ENCODE data around the gene ANAPC7. TPM values are rescaled to one million over a fixed set of nuclear protein-coding genes. Genes with fewer than 3 reads are reported as not detected.
"Not testable (repeated sequence)": the region's sequence is repeated elsewhere in the genome, so short reads cannot be mapped to it uniquely, and the experiment has no call there.

The ANAPC7 gene
- total and polyA plus RNA-seq, 3 experiments from 2014 or later: 26.9 to 67.1 (median 66.7) TPM

DNA sequence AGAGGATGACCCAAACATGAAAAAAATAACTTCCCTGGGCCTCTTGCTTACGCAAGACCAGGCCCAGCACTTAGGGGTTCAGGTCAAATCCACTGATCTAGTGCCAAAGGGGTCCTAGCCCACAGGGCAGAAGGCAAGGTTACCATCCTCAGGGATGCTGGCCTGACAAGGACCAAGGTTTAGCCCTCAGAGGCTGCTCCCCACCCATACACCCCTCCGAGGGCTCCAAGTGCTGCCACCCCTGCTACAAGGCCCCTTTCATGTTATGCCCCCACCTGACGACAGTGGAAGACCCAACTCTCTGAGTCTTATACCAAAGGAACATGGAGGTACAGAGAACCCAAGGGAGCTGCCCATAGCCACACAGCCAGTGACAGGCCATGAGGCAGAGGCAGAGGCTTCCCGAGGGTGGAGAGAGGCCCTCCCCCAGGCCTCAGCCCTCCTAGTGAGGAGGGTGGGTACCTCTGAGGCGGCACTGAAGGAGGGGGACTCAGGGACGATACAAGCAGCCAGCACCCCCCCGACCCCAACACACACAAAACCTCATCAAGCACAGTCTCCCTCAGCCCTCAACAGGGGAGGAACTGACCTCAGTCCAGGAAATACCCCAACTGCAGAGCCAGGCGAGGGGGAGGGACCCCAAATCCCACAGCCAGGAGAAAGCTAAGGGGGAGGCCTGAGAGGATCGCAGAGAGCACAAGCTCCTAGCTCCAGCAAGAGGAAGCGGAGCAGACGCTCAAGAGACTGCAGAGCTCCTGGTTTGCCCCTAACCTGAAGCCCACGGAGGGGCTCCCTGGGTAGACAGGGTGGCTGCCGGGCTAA is 37.0 kb downstream of the ANAPC7 start:
- H3K4me1 Mint-ChIP-seq: peaks cover 0 to 1% (median 1%) of the 10 kb centered on the region in 3 donors
- H3K27me3 Mint-ChIP-seq: no peaks in the 10 kb centered on the region
- Histone ChIP-seq H3K36me3 (ENCODE audit: insufficient read depth, low read length) (no peaks in the 10 kb centered on the region), H3K27me3 (ENCODE audit: insufficient read depth, low read length, poor library complexity, severe bottlenecking) (no peaks in the 10 kb centered on the region), H3K27ac (ENCODE audit: low read depth, low read length) (no peak overlapping the region), H3K4me1 (ENCODE audit: insufficient read depth, low read length) (no peaks in the 10 kb centered on the region), H3K9me3 (ENCODE audit: low read length) (no peaks in the 10 kb centered on the region), H3K4me3 (ENCODE audit: low read length) (no peak overlapping the region)
- POLR2A ChIA-PET: no interaction called here
- peaks cover 0 to 2% (median 0%) of the 10 kb centered on the region in 3 donors for H3K36me3 Mint-ChIP-seq
- peak overlapping the region in 1 of 8 donors; percentile 50 for H3K27ac Mint-ChIP-seq
- H3K9me3 Mint-ChIP-seq: no peaks in the 10 kb centered on the region
- CTCF ChIA-PET: interaction anchor here (1.0 kb wide), 1 partner anchor 65 kb away, joined by 3 read pairs; no protein-coding TSS in a partner anchor
- DNase-seq: no peak
- H3K4me3 Mint-ChIP-seq: no peak overlapping the region

DNA sequence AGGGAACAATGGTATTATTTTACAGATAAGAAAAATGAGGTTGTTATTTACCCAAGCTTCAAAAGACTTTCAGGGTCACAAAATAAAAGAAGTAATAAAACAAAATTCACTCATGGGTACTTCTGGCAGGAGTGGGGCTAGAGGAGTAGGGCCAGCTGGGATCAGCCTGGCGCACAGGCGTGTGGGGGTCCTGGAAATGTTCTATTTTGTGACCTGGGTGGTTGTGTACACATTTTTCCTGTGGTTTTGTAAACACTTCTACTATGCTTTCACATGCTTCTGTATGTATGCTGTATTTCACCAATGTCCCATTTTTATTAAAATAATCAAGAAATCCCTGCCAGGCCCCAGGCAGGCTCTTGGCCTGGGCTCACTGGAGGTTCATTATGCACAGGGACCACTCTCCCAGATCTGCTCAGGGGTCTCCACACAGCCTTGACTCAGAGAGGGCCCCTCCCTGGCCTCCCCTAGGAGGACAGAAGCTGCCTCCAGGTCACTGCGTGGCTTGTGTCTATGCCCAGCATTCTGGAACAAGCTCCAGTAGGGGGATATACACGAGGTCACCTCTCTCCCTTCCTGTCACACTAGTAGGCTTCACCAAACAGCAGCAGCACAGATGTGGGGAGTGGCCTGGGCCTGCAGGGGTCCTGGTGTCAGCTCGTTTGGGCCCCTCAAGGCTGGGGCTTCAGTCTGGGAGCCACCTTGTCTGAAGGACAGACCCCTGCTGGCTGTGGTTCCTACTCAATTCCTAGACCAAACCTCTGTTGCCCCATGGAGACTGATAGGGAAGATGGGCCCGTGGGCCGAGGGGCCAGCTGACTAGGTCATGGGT is 37.8 kb downstream of the ANAPC7 start:
- Mint-ChIP-seq H3K9me3 (no peaks in the 10 kb centered on the region), H3K4me1 (no peaks in the 10 kb centered on the region), H3K36me3 (no peaks in the 10 kb centered on the region), H3K4me3 (no peak overlapping the region), H3K27ac (peak overlapping the region in 2 of 8 donors; percentile 9 to 17), H3K27me3 (no peaks in the 10 kb centered on the region)
- ChIA-PET POLR2A (no interaction called here), CTCF (no interaction called here)
- no peaks in the 10 kb centered on the region for H3K36me3 ChIP-seq (ENCODE audit: insufficient read depth, low read length)
- no peaks in the 10 kb centered on the region for H3K9me3 ChIP-seq (ENCODE audit: low read length)
- H3K4me1 ChIP-seq (ENCODE audit: insufficient read depth, low read length): no peaks in the 10 kb centered on the region
- H3K4me3 ChIP-seq (ENCODE audit: low read length): no peak overlapping the region
- no peaks in the 10 kb centered on the region for H3K27me3 ChIP-seq (ENCODE audit: insufficient read depth, low read length, poor library complexity, severe bottlenecking)
- DNase-seq: no peak
- no peak overlapping the region for H3K27ac ChIP-seq (ENCODE audit: low read depth, low read length)

DNA sequence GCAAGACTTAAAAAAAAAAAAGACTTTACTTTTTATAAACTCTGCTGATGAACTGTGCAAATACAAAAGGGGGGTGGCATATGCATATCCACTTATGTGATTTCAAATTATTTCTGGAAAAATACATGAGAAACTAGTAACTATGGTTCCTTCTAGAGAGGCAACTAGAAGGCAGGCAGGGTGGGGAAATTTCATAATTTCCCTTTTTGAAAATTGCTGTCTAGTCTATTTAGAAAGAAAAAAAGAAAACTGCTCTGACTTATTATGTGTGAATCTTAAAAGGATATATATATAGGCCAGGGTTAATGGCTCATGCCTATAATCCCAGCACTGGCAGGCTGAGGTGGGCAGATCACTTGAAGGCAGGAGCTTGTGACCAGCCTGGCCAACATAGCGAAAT is 42.3 kb downstream of the ANAPC7 start:
- CTCF ChIA-PET: interaction anchor here (1.2 kb wide), 1 partner anchor 70 kb away, joined by 3 read pairs; no protein-coding TSS in a partner anchor

DNA sequence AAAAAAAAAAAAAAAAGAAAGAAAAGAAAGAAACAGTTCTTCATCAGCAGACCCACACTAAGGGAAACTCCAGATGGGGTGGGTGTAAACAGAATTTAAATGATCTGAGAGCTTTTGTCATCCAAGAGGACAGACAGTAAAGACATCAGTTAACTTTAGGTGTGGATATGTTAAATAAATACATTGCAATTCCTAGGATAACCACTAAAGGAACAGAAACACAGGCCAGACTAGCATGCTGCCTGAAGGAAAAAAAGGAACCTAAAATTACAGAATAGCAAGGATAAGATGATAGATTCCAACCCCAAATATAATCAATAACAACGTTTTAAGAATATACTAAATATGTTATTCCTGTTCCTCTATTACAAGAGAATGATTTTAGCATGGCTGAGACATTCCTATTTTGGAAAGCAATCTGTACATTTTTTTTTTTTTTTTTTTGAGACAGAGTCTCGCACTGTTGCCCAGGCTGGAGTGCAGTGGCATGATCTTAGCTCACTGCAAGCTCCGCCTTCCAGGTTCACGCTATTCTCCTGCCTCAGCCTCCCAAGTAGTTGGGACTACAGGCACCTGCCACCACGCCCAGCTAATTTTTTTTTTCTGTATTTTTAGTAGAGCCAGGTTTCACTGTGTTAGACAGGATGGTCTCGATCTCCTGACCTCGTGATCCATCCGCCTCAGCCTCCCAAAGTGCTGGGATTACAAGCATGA is 45.0 kb downstream of the ANAPC7 start:
- H3K4me1 Mint-ChIP-seq: peaks cover 2 to 16% (median 12%) of the 10 kb centered on the region in 3 donors
- H3K9me3 ChIP-seq (ENCODE audit: low read length); H3K9me3 Mint-ChIP-seq; H3K27ac Mint-ChIP-seq; H3K27me3 Mint-ChIP-seq; H3K36me3 ChIP-seq (ENCODE audit: insufficient read depth, low read length); H3K4me3 ChIP-seq (ENCODE audit: low read length); H3K27me3 ChIP-seq (ENCODE audit: insufficient read depth, low read length, poor library complexity, severe bottlenecking); H3K4me3 Mint-ChIP-seq; DNase-seq; POLR2A ChIA-PET; H3K4me1 ChIP-seq (ENCODE audit: insufficient read depth, low read length); H3K36me3 Mint-ChIP-seq; H3K27ac ChIP-seq (ENCODE audit: low read depth, low read length): not testable (repeated sequence)
- CTCF ChIA-PET: interaction anchor here (1.4 to 1.8 kb wide), 2 partner anchors 13 to 73 kb away, joined by 4 to 9 read pairs; no protein-coding TSS in a partner anchor

More for the DNA sequence above, 42.3 kb downstream of the ANAPC7 start:
- DNase-seq: no peak
- POLR2A ChIA-PET: interaction anchor here (1.0 kb wide), 1 partner anchor 70 kb away, joined by 3 read pairs; no protein-coding TSS in a partner anchor
- H3K4me3 ChIP-seq (ENCODE audit: low read length): no peak overlapping the region
- no peak overlapping the region for H3K27ac ChIP-seq (ENCODE audit: low read depth, low read length)
- Mint-ChIP-seq H3K27ac (no peak overlapping the region), H3K4me3 (peak overlapping the region in 1 of 7 donors; percentile 79), H3K27me3 (no peaks in the 10 kb centered on the region), H3K4me1 (no peaks in the 10 kb centered on the region), H3K36me3 (no peaks in the 10 kb centered on the region), H3K9me3 (no peaks in the 10 kb centered on the region)
- no peaks in the 10 kb centered on the region for H3K4me1 ChIP-seq (ENCODE audit: insufficient read depth, low read length)
- no peaks in the 10 kb centered on the region for H3K27me3 ChIP-seq (ENCODE audit: insufficient read depth, low read length, poor library complexity, severe bottlenecking)
- no peaks in the 10 kb centered on the region for H3K9me3 ChIP-seq (ENCODE audit: low read length)
- no peaks in the 10 kb centered on the region for H3K36me3 ChIP-seq (ENCODE audit: insufficient read depth, low read length)

DNA sequence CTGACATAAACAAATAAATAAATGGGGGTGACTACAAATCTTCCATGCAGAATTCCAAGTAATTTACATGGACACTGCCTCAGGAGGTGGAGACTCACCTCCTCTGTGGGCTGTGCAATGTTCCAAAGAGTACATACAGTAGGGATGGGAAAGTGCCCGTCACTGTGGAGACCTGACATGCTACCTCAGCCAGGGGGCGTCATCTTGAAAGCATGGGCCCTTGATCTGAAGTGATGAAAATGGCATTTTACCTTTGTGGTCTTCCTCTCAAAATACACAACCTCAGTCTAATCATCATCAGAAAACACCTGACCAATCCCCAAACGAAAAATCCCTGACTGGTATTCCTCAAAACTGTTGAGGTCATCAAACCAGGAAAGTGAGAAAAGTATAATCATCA is 48.4 kb downstream of the ANAPC7 start:
- DNase-seq: peak in 1 of 5 donors; percentile 55
- Mint-ChIP-seq H3K27me3 (no peaks in the 10 kb centered on the region), H3K36me3 (peaks cover 0 to 1% (median 0%) of the 10 kb centered on the region in 3 donors), H3K4me3 (no peak overlapping the region), H3K27ac (peak overlapping the region in 1 of 8 donors; percentile 2), H3K9me3 (no peaks in the 10 kb centered on the region), H3K4me1 (peaks cover 3 to 20% (median 14%) of the 10 kb centered on the region in 3 donors)
- Histone ChIP-seq H3K4me1 (ENCODE audit: insufficient read depth, low read length) (peaks cover 6% of the 10 kb centered on the region), H3K27me3 (ENCODE audit: insufficient read depth, low read length, poor library complexity, severe bottlenecking) (no peaks in the 10 kb centered on the region), H3K36me3 (ENCODE audit: insufficient read depth, low read length) (no peaks in the 10 kb centered on the region), H3K9me3 (ENCODE audit: low read length) (no peaks in the 10 kb centered on the region), H3K27ac (ENCODE audit: low read depth, low read length) (no peak overlapping the region), H3K4me3 (ENCODE audit: low read length) (no peak overlapping the region)
- POLR2A ChIA-PET: no interaction called here
- CTCF ChIA-PET: interaction anchor here (1.8 kb wide), 1 partner anchor 77 kb away, joined by 6 read pairs; no protein-coding TSS in a partner anchor

DNA sequence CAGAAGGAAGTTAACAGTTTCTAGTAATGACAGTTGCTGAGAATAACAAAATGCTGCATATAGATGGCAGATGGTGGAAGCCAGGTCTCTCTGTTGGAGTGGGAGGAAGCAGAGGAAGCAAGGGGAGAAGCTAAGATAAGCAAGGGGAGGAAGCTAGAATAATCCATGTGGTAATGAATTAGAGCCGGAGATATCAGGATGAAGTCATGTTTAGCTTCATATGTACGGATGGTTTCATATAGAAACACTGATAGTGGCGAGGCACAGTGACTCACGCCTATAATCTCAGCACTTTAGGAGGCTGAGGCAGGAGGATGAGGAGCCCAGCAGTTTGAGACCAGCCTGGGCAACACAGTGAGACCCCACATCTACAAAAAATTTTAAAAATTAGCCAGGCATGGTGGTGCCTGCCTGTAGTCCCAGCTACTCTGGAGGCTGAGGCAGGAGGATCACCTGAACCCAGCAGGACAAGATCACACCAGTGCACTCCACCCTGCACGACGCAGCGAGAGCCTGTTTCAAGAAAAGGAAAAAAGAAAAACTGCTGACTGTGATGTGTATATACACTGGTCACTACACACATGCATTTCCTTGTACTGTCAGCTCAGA is 49.2 kb downstream of the ANAPC7 start:
- H3K9me3 Mint-ChIP-seq: no peaks in the 10 kb centered on the region
- peaks cover 13% of the 10 kb centered on the region for H3K4me1 ChIP-seq (ENCODE audit: insufficient read depth, low read length)
- no peak overlapping the region for H3K4me3 Mint-ChIP-seq
- H3K27ac Mint-ChIP-seq: no peak overlapping the region
- peaks cover 0 to 5% (median 2%) of the 10 kb centered on the region in 3 donors for H3K36me3 Mint-ChIP-seq
- DNase-seq: no peak
- no peak overlapping the region for H3K4me3 ChIP-seq (ENCODE audit: low read length)
- ChIA-PET POLR2A (no interaction called here), CTCF (interaction anchor here (1.0 to 3.6 kb wide), 2 partner anchors 34 to 77 kb away, joined by 3 to 19 read pairs; no protein-coding TSS in a partner anchor)
- no peaks in the 10 kb centered on the region for H3K9me3 ChIP-seq (ENCODE audit: low read length)
- H3K27me3 ChIP-seq (ENCODE audit: insufficient read depth, low read length, poor library complexity, severe bottlenecking): no peaks in the 10 kb centered on the region
- H3K36me3 ChIP-seq (ENCODE audit: insufficient read depth, low read length): no peaks in the 10 kb centered on the region
- H3K27ac ChIP-seq (ENCODE audit: low read depth, low read length): no peak overlapping the region
- H3K27me3 Mint-ChIP-seq: no peaks in the 10 kb centered on the region
- peaks cover 10 to 28% (median 22%) of the 10 kb centered on the region in 3 donors for H3K4me1 Mint-ChIP-seq

DNA sequence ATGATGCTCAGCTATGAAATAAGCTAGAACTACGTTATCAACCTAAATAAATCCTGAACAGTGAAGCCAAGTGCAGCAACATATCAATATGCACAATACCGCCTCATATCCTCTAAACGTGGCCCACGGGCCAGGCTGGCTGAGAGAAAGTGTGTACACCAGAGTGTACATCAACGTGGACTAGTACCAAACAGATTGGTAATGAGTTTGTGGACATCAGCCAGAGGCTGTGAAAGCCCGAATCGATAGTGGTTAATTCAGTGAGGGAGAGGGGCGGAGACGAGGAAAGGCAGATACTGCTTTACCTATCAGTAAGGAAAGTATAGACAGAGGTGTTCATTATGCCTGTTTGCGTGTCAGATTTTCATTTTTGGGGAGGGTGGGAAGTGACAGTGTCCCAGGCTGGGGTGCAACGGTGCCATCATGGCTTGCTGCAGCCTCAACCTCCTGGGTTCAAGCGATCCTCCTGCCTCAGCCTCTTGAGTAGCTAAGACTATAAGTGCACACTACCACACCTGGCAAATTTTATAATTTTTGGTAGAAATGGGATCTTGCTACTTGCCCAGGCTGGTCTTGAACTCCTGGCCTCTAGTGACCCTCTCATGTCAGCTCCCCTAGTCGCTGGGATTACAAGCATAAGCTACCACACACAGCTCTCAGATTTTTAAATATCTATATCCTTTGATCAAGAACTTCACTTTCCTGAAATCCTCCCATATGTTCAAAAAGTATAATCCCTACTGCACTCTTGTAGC is 50.1 kb downstream of the ANAPC7 start:
- H3K9me3 Mint-ChIP-seq: no peaks in the 10 kb centered on the region
- H3K36me3 Mint-ChIP-seq: peaks cover 0 to 11% (median 3%) of the 10 kb centered on the region in 3 donors
- DNase-seq: no peak
- H3K4me3 Mint-ChIP-seq: no peak overlapping the region
- Histone ChIP-seq H3K9me3 (ENCODE audit: low read length) (no peaks in the 10 kb centered on the region), H3K4me1 (ENCODE audit: insufficient read depth, low read length) (peaks cover 18% of the 10 kb centered on the region), H3K27me3 (ENCODE audit: insufficient read depth, low read length, poor library complexity, severe bottlenecking) (no peaks in the 10 kb centered on the region), H3K27ac (ENCODE audit: low read depth, low read length) (peak overlapping the region; percentile 18), H3K4me3 (ENCODE audit: low read length) (no peak overlapping the region), H3K36me3 (ENCODE audit: insufficient read depth, low read length) (no peaks in the 10 kb centered on the region)
- CTCF ChIA-PET: interaction anchor here (1.0 to 3.6 kb wide), 2 partner anchors 33 to 78 kb away, joined by 3 to 19 read pairs; no protein-coding TSS in a partner anchor
- H3K27me3 Mint-ChIP-seq: no peaks in the 10 kb centered on the region
- POLR2A ChIA-PET: interaction anchor here (0.7 to 1.0 kb wide), 2 partner anchors 34 to 78 kb away, joined by 3 to 4 read pairs; no protein-coding TSS in a partner anchor
- no peak overlapping the region for H3K27ac Mint-ChIP-seq
- peaks cover 12 to 31% (median 25%) of the 10 kb centered on the region in 3 donors for H3K4me1 Mint-ChIP-seq

All from CD8-positive, alpha-beta memory T cell (primary cell).